Ishikawa (cell line): ENCODE data around the gene ISCA1.

Experiments
- CEBPB ChIP-seq: IDR thresholded peaks from 2 replicates; pipeline ENCODE4 v1.6.1; 2012
- EGR1 ChIP-seq: IDR thresholded peaks from 2 replicates; pipeline ENCODE4 v1.6.1; 2012
- EP300 ChIP-seq: IDR thresholded peaks from 2 replicates; pipeline ENCODE4 v1.6.1; 2012; ENCODE audit warnings: borderline replicate concordance
- FOXM1 ChIP-seq: IDR thresholded peaks from 2 replicates; pipeline ENCODE4 v1.6.1; 2012; ENCODE audit warnings: low read depth, borderline replicate concordance
- MAX ChIP-seq: IDR thresholded peaks from 2 replicates; pipeline ENCODE4 v1.6.1; 2012
- NFIC ChIP-seq: IDR thresholded peaks from 2 replicates; pipeline ENCODE4 v1.6.1; 2012
- RAD21 ChIP-seq: IDR thresholded peaks from 2 replicates; pipeline ENCODE4 v1.6.1; 2012; ENCODE audit warnings: low read depth
- REST ChIP-seq: IDR thresholded peaks from 2 replicates; pipeline ENCODE4 v1.6.1; 2012; ENCODE audit warnings: low read depth, mild to moderate bottlenecking
- TAF1 ChIP-seq: IDR thresholded peaks from 2 replicates; pipeline ENCODE4 v1.6.1; 2012; ENCODE audit warnings: low read depth, mild to moderate bottlenecking
- TCF12 ChIP-seq: IDR thresholded peaks from 2 replicates; pipeline ENCODE4 v1.6.1; 2012; ENCODE audit warnings: low read depth
- YY1 ChIP-seq: IDR thresholded peaks from 2 replicates; pipeline ENCODE4 v1.6.1; 2012; ENCODE audit warnings: low read depth

DNA sequence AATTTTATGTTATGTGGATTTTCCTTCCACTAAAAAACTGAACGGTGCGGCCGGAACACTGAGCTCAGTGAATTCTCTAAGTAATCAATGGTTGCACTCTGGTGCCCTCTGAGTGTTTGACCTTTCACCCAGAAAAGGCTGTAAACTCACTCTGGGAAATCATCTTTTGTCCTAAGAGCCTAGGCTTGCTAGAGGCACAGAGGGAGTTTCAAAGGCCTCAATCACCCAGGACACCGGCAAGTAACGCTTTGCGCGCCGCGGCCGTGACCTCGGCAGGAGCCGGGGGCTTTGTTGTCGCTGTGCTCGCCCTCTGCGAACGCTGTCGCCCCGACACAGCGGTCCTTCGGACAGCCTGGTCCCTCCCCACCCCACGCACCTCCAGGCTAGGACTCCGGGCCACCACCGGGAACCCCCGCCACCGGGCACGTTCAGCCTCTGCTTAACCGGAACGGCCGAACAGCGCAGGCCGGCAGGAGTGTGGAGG, 703 bp downstream of the ISCA1 start:
- TF ChIP-seq REST (no peak), RAD21 (no peak), NFIC (no peak), EP300 (no peak), EGR1 (no peak), YY1 (no peak), TAF1 (no peak; the same call in 1 of the 2 replicates), FOXM1 (no peak), MAX (no peak), TCF12 (no peak), CEBPB (no peak)
